Dermis blood vessel endothelial cell (primary cell): ENCODE measurements around the gene SLC39A11. TPM values are rescaled to one million over a fixed set of nuclear protein-coding genes. Genes with fewer than 3 reads are reported as not detected.

Experiments
- DNase-seq: peaks from one replicate; pipeline ENCODE4 v3.0.0; 2010
- total RNA-seq: library from RNA; depleted of rRNA; stranded (reverse); fragments of >200 nt; gene quantifications from 2 replicates; pipeline ENCODE4 v1.2.3, GENCODE V29; 2014

Gene SLC39A11
- total RNA-seq, 1 donor from 2014 or later = 17.4 TPM

DNA sequence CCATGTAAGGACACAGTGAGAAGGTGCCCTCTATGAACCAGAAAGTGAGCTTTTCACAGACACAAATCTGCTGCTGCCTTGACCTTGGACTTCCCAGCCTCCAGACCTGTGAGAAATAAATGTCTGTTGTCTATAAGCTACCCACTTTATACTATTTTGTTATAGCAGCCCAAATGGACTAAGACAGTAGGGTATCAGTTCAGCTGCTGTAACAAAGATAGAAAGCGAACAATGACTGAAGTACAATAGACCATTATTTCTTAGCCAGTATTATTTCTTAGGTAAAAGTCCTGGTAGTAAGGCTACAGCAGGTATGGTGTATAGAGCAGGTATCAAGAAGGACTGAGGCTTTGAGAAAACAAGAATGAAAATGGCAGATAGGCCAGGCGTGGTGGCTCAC lies 117.0 kb downstream of the SLC39A11 start:
- no peak for DNase-seq

GRCh38 chr17:72974605-72975232 lies 117.8 kb downstream of the SLC39A11 start:
- no peak for DNase-seq

DNA sequence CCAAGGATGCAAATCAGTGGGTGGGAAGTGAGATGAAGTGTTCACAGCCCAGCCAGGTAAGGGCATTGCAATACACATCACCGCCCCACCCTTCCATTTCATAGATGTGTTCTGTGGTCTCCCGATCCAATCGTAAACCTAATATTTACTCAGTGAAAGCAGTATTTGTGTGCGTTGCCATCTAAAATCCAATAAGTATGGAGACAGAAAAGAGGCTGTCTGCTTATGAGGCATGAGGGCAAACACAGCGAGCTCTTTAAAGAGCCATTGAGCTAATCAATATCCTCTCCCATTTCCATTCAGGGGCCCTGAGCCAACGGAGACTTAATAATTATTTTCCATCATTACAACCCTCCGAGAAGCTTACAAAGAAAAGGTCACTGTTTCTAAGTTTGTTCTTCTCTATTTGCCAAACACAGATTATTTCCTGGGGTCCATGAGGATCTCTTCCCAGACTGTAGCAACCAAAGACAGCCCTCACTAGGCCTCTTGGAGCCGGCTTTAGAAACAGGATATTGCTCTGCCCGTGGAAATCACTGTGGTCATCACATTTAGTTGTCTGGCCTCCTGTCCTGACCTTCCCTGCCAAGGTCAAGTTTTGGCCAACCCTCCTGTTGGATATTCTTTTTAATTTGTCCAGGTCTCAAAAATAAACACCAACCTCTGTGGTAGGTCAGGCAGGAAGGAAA lies 120.1 kb downstream of the SLC39A11 start:
- DNase-seq = no peak

DNA sequence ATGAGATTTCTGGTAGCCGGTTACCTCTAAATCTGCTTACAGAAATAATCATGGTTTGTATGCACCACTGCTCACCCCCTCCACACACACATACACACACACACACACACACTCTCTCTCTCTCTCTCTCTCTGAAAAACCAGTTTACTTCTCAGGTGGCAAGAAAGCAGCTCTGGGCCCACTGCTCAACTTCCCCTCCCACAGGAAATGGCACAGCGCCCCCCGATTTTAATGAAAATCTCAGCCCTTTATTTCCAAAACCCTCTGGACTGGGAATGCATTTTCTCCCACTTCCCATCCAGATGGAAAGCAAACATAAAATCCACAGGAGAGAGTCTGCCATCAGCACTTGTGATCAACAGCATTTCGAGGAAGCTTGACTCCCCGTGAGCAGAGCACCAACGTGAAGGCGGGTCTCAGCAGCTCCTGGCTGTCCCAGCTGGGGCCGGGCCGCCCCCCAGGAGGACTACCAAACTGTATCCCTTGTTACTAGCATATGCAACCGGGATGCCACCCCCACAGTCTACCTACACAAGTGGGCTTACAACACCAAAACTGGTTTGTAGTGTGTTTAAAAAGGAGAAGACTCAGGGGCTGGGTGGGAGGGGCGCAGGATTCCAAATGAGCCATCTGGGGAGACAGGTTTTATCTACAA lies 121.1 kb downstream of the SLC39A11 start:
- DNase-seq = no peak

GRCh38 chr17:72970797-72971196 lies 121.7 kb downstream of the SLC39A11 start:
- DNase-seq = no peak

- DNase-seq = no peak
Observed at GRCh38 chr17:72970246-72970645, 122.2 kb downstream of the SLC39A11 start.

DNA sequence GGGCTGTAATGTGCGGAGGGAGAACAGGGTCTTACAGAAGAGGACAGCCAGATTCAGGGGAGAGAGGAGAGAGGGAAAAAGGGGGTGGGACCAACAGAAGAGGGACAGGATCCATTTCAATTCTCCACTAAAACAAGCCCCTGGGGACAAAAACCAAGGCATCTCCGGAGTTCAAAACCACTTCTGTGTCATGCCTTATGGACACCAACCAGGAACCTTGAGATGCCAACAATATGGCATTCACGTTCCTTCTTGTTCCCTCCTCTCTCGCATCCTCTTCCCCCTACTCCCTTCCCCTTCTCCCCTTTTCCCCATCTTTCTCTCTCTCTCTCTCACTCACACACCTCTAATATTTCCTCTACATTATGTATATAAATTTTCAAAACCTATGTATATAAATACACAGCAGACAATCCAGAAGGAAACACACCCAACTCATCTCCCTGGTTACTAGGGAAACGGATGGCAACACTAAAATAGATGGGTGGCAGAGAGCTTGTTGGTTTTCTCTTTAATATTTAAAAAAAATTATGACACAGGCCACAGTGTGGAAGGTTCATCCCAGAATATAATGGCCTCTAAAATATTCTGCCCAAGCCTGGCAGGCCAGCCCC lies 123.1 kb downstream of the SLC39A11 start:
- no peak for DNase-seq

- no peak for DNase-seq
Observed at GRCh38 chr17:72968798-72969197, 123.7 kb downstream of the SLC39A11 start.

DNA sequence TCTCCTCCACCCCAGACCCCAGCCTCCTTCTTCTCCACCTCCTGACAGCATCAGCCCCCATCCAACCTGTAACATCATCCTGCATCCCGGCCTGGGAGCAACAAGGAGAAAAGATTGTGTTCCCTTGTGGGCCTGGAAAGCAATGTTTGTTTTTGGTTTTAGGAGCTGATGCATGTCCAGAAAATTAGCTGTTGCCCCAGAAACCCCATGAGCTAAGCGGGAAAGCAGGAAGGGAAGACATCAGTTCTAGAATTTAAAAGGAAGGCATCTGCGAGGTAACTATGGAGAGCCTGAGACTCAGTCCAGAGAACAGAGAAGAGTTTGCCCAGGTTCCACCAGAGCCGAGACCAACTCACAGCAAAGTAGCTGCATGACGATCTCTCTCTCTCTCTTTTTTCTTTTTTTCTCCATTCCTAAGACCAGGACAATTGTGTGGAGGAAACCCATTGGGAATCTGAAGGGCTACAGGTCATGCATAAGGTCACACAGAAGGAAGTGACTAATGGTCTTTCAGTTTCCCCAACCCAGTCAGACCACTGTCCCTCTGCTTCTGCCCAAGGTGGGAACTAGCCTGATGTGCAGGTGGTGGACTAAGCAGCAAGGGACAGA lies 124.4 kb downstream of the SLC39A11 start:
- peak; percentile 42 for DNase-seq

GRCh38 chr17:72967277-72967970 lies 125.1 kb downstream of the SLC39A11 start:
- DNase-seq = no peak

DNA sequence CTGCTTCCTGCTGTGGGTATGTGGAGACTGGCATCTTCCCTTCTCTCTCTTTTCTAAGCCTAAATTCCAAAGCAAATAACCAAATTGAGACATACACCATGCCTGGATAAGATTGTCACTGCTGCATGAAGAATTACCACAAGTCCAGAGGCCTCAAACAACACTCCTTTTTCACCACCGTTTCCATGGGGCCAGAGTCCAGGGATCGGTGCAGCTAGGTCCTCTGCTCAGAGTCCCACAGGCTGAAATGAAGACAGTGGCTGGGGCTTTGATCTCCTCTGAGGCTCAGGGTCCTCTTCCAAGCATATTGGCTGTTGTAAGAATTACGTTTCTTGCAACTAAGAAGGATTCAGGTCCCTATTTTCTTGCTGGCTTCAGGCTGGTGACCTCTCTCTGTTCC lies 130.4 kb downstream of the SLC39A11 start:
- DNase-seq = no peak

DNA sequence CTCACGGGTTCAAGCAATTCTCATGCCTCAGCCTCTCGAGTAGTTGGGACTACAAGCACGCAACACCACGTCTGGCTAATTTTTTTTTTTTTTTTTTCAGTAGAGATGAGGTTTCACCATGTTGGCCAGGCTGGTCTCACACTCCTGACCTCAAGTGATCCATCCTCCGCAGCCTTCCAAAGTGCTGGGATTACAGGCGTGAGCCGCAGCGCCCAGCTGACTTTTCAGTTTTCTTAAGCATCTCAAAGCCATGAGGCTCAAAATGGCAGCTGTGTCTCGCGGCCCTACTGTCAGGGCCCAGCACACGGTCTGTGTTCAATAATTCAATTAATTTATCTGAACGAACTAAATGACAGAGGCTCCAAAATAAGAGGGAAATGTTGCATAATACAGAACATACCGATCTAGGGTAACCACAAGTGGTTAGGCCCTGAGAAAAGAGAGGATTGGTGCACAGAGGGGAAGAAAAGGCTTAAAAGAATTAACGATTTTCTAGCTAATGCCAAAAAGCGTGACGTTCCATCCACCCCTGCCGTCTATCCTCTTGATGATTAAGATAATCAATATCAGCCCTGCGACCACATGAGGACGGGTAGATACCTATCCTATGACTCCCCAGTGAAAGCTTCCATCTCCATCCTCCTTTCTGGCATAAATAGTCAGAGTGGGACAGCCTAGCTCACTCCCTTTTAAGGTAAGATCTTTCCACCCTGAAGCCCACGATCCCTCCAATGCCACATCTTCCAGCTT lies 136.9 kb downstream of the SLC39A11 start:
- no peak for DNase-seq

- no peak for DNase-seq
Observed at GRCh38 chr17:72954579-72954978, 137.9 kb downstream of the SLC39A11 start.

GRCh38 chr17:72953621-72954020 lies 138.9 kb downstream of the SLC39A11 start:
- DNase-seq = no peak

DNA sequence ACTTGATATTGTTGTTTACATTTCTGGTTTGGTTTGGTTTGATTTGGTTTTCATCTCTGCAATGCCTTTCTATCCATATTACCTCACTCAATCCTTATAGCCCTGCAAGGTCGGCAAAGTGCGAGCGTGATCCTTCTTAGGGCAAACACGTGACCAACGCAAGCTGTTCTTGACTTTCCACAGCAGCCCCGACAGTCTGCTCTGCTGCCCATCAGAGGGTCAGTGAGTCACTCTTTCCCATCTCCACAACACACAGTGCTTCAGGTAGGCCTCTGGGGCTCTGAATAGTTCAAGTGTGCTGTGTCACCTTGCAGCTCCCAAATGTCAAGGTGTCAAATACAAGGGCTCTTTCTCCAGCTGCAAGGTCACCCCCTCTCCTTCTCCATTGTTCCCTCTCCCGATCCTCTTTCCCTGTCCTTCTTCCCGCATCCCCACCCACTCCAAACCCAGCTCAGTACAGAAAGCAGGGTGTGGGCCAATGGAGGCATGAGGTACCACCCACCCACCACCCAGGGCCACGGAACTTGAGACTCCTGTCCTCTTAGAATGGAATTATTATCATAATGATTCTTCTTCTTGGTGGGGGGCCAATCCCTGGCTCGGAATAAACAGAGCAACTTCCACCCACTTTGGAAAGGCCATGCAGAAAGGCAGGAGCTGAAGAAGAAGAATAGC lies 139.7 kb downstream of the SLC39A11 start:
- no peak for DNase-seq

GRCh38 chr17:72952220-72952619 lies 140.3 kb downstream of the SLC39A11 start:
- no peak for DNase-seq

GRCh38 chr17:72950242-72950931 lies 142.1 kb downstream of the SLC39A11 start:
- no peak for DNase-seq

- no peak for DNase-seq
Observed at GRCh38 chr17:72948115-72948514, 144.4 kb downstream of the SLC39A11 start.

DNA sequence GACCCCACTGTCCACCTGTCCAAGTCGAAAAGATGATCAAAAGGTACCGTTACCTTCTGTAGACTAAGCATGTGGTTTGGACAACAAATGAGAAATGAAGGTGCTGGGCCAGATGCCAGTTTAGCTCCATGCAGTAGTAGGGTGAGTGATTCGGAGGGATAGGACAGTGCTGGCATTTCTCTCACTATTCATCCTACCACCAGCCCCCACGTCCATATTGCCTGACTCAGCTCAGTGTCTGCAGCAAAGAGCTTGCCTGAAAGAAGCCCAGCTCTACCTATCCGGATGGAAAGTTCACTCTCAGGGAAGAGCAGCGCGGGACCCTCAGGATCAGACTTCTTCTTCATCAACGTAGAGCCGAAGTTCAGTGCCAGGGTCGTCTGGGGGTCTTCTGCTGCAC lies 145.0 kb downstream of the SLC39A11 start:
- no peak for DNase-seq

GRCh38 chr17:72946696-72947095 lies 145.8 kb downstream of the SLC39A11 start:
- no peak for DNase-seq

- DNase-seq = no peak
Observed at GRCh38 chr17:72946156-72946555, 146.3 kb downstream of the SLC39A11 start.
